ENCODE measurements around the gene ENAM.
A peak's percentile ranks its signal among the peaks of the same experiment; 100 is the strongest.

GRCh38 chr4:70687821-70688794 is 59.6 kb downstream of the ENAM start, which contains the start of gene UTP3:
- TF ChIP-seq CTCF (IDR thresholded peaks at IDR 0.05; ENCODE audit: insufficient read depth, low read length), result peak; percentile 99
- TF ChIP-seq SPI1 (IDR thresholded peaks at IDR 0.05; ENCODE audit: borderline replicate concordance, low read depth), result peak; percentile 65; the same call in 1 of the 2 replicates
- peak; percentile 86 for TF ChIP-seq POLR2AphosphoS5 (IDR thresholded peaks at IDR 0.05; ENCODE audit: low read depth)
- peak; percentile 15 for TF ChIP-seq REST (IDR thresholded peaks at IDR 0.05; ENCODE audit: insufficient replicate concordance, low read depth)

All from HL-60 (cell line).